HEK293 (cell line): ENCODE measurements around the gene CINP.
"Not testable (repeated sequence)": the region's sequence is repeated elsewhere in the genome, so short reads cannot be mapped to it uniquely, and the experiment has no call there.

Experiments used
- CTCF ChIA-PET: fragments of 350-600 bp; formaldehyde crosslinking; extraction: SDS; loops from one replicate; lab custom pipeline; 2021; ENCODE audit warnings: antibody characterized with exemption; lab: Yijun Ruan, JAX
- POLR2A ChIA-PET: fragments of 300-600 bp; formaldehyde crosslinking; extraction: SDS; loops from one replicate; lab custom pipeline; 2020; ENCODE audit warnings: antibody characterized with exemption, inconsistent platforms; lab: Yijun Ruan, JAX
- H3K27ac ChIP-seq: fragments of 200-500 bp; sonication (Bioruptor generic); 2 replicates; pipeline ENCODE4 v1.5.1; 2014; ENCODE audit warnings: low read depth, low read length, control low read depth, inconsistent platforms; ENCODE audit errors: extremely low read depth
- H3K36me3 ChIP-seq, 2 experiments: fragments of 200-500 bp in 1 of 2; sonication (Bioruptor generic) in 1 of 2; 1 replicate in 1 of 2; 2 replicates in 1 of 2; pipeline ENCODE4 v1.5.1; 2014 to 2017; ENCODE audit warnings: inconsistent platforms in 2 of 2, low read length in 2 of 2; ENCODE audit not compliant: control insufficient read depth in 2 of 2, insufficient read depth in 1 of 2
- H3K4me1 ChIP-seq: fragments of 200-500 bp; sonication (Bioruptor generic); 2 replicates; pipeline ENCODE4 v1.5.1; 2014; ENCODE audit warnings: mild to moderate bottlenecking, low read length, inconsistent platforms; ENCODE audit not compliant: control insufficient read depth, insufficient read depth
- H3K4me3 ChIP-seq: 2 replicates; pipeline ENCODE4 v1.5.1; 2011; ENCODE audit warnings: low read depth, mild to moderate bottlenecking, control low read depth, low read length, moderate library complexity
- H3K9me3 ChIP-seq: fragments of 200-500 bp; sonication (Bioruptor generic); 2 replicates; pipeline ENCODE4 v1.5.1; 2014; ENCODE audit warnings: low read depth, low read length, inconsistent platforms; ENCODE audit not compliant: control insufficient read depth, insufficient read depth
- HOXC10 ChIP-seq: sonication (generic); formaldehyde crosslinking; IDR thresholded peaks from 2 replicates; pipeline ENCODE4 v1.8.1; 2023; ENCODE audit warnings: mild to moderate bottlenecking, missing genetic modification reagents
- KLF10 ChIP-seq: fragments of 450-650 bp; IDR thresholded peaks from 2 replicates; pipeline ENCODE4 v1.5.1; 2018; ENCODE audit warnings: missing biosample characterization, mild to moderate bottlenecking, missing genetic modification characterization
- OSR2 ChIP-seq: fragments of 450-650 bp; formaldehyde crosslinking; IDR thresholded peaks from 2 replicates; pipeline ENCODE4 v1.5.1; 2016; ENCODE audit warnings: missing biosample characterization, missing genetic modification characterization
- PRDM1 ChIP-seq: fragments of 450-650 bp; formaldehyde crosslinking; IDR thresholded peaks from 2 replicates; pipeline ENCODE4; 2016; ENCODE audit warnings: missing biosample characterization, missing genetic modification characterization
- SP2 ChIP-seq: fragments of 450-650 bp; formaldehyde crosslinking; IDR thresholded peaks from 2 replicates; pipeline ENCODE4 v1.5.1; 2016; ENCODE audit warnings: missing biosample characterization, missing genetic modification characterization
- YY2 ChIP-seq: fragments of 450-650 bp; formaldehyde crosslinking; IDR thresholded peaks from 2 replicates; pipeline ENCODE4 v1.5.1; 2016; ENCODE audit warnings: missing biosample characterization, missing genetic modification characterization
- ZIC2 ChIP-seq: fragments of 450-650 bp; formaldehyde crosslinking; IDR thresholded peaks from 2 replicates; pipeline ENCODE4 v1.5.1; 2016; ENCODE audit warnings: missing biosample characterization, missing genetic modification characterization
- ZNF121 ChIP-seq: fragments of 450-650 bp; formaldehyde crosslinking; IDR thresholded peaks from 2 replicates; pipeline ENCODE4 v1.5.1; 2016; ENCODE audit warnings: missing biosample characterization, missing genetic modification characterization
- ZNF16 ChIP-seq: fragments of 450-650 bp; formaldehyde crosslinking; IDR thresholded peaks from 2 replicates; pipeline ENCODE4 v1.5.1; 2016; ENCODE audit warnings: low read depth, missing biosample characterization, missing genetic modification characterization
- ZNF2 ChIP-seq: fragments of 450-650 bp; formaldehyde crosslinking; IDR thresholded peaks from 2 replicates; pipeline ENCODE4 v1.5.1; 2016; ENCODE audit warnings: missing biosample characterization, missing genetic modification characterization
- ZNF223 ChIP-seq: fragments of 450-650 bp; formaldehyde crosslinking; IDR thresholded peaks from 2 replicates; pipeline ENCODE4 v1.5.1; 2016; ENCODE audit warnings: missing biosample characterization, missing genetic modification characterization
- ZNF510 ChIP-seq: fragments of 450-650 bp; formaldehyde crosslinking; IDR thresholded peaks from 2 replicates; pipeline ENCODE4 v1.5.1; 2018; ENCODE audit warnings: mild to moderate bottlenecking, missing genetic modification characterization, missing biosample characterization; ENCODE audit not compliant: insufficient replicate concordance
- ZNF558 ChIP-seq: fragments of 450-650 bp; formaldehyde crosslinking; IDR thresholded peaks from 2 replicates; pipeline ENCODE4 v1.5.1; 2016; ENCODE audit warnings: missing biosample characterization, missing genetic modification characterization
- ZNF585B ChIP-seq: fragments of 450-650 bp; formaldehyde crosslinking; IDR thresholded peaks from 2 replicates; pipeline ENCODE4 v1.5.1; 2016; ENCODE audit warnings: missing biosample characterization, missing genetic modification characterization
- TF ChIP-seq, protein P1 (sequence below): fragments of 450-650 bp; formaldehyde crosslinking; conservative IDR thresholded peaks from 2 replicates; pipeline ENCODE4 v1.5.1; 2016; ENCODE audit warnings: low read depth, missing biosample characterization, missing genetic modification characterization

The CINP gene

DNA sequence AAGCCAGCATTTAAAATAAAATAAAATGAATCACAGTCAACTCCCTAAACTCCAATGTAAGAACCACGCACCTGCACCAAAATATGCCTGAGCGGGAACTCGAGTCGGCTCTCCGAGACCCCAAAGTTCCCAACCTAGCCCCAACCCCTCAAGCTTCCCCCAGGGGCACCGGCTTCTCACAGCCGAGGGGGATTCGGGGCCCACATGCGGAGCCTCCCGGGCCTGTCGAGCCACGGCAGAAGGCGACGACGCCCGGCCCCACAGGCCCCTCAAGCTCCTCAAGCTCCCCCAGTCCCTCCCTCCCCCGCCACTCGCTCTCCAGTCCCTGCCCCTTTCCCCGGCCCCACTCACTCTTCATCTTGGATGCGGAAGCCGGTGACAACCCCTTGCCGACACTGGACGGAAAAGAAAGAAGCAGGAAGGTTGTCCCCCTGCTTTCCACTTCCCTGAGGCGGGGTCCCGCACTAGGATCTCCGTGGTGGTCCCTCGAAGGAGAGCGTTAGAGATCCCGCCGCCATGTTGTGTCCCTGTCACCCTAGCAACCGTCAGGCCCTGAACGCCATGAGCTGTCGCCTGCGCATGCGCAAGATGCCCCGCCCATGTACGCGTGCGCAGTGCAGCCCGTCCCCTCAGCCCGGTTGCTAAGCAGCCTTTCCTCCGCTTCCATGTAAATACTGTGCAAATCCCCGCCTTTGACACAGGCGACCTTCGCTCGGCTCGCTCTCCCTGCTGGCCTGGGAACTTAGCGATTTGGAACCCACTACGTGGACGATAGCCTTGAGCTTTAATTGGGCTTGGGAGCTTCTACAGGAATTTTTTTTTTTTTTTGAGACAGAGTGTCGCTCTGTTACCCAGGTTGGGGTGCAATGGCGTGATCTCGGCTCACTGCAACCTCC is 57.8 kb downstream of the CINP start, which contains the start of gene MOK (continued):
- TF ChIP-seq, protein P1, sequence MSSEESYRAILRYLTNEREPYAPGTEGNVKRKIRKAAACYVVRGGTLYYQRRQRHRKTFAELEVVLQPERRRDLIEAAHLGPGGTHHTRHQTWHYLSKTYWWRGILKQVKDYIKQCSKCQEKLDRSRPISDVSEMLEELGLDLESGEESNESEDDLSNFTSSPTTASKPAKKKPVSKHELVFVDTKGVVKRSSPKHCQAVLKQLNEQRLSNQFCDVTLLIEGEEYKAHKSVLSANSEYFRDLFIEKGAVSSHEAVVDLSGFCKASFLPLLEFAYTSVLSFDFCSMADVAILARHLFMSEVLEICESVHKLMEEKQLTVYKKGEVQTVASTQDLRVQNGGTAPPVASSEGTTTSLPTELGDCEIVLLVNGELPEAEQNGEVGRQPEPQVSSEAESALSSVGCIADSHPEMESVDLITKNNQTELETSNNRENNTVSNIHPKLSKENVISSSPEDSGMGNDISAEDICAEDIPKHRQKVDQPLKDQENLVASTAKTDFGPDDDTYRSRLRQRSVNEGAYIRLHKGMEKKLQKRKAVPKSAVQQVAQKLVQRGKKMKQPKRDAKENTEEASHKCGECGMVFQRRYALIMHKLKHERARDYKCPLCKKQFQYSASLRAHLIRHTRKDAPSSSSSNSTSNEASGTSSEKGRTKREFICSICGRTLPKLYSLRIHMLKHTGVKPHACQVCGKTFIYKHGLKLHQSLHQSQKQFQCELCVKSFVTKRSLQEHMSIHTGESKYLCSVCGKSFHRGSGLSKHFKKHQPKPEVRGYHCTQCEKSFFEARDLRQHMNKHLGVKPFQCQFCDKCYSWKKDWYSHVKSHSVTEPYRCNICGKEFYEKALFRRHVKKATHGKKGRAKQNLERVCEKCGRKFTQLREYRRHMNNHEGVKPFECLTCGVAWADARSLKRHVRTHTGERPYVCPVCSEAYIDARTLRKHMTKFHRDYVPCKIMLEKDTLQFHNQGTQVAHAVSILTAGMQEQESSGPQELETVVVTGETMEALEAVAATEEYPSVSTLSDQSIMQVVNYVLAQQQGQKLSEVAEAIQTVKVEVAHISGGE (tag by site-specific recombination): peak; percentile 52
- TF ChIP-seq YY2 (tag by site-specific recombination) (peak; percentile 78; the same call in 1 of the 2 replicates), ZNF121 (tag by site-specific recombination) (no peak), OSR2 (tag by site-specific recombination) (no peak), ZNF585B (tag by site-specific recombination) (no peak), ZNF558 (tag by site-specific recombination) (no peak), ZNF2 (tag by site-specific recombination) (peak; percentile 70)

GRCh38 chr14:102303664-102304063 is 59.0 kb downstream of the CINP start:
- POLR2A ChIA-PET: interaction anchor here (1.0 kb wide), 1 partner anchor 59 kb away, joined by 3 read pairs; the partner anchor contains the start of genes CINP and TECPR2
- CTCF ChIA-PET: interaction anchor here (0.6 to 3.6 kb wide), 4 partner anchors 8 to 47 kb away, joined by 4 to 17 read pairs (median 5); no protein-coding TSS in a partner anchor
- H3K9me3 ChIP-seq: no peaks in the 10 kb centered on the region

DNA sequence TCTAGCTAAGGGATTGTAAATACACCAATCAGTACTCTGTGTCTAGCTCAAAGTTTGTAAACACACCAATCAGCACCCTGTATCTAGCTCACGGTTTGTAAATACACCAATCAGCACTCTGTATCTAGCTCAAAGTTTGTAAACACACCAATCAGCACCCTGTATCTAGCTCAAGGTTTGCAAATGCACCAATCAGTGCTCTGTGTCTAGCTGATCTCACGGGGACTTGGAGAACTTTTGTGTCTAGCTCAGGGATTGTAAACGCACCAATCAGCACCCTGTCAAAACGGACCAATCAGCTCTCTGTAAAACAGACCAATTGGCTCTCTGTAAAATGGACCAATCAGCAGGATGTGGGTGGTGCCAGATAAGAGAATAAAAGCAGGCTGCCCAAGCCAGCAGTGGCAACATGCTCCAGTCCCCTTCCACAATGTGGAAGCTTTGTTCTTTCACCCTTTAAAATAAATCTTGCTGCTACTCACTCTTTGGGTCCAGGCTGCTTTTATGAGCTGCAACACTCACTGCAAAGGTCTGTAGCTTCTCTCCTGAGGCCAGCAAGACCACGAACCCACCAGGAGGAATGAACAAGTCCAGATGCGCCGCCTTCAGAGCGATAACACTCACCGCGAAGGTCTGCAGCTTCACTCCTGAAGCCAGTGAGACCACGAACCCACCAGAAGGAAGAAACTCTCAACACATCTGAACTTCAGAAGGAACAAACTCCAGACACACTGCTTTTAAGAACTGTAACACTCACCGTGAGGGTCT is 64.2 kb downstream of the CINP start:
- H3K9me3 ChIP-seq, CTCF ChIA-PET, POLR2A ChIA-PET, H3K27ac ChIP-seq, H3K36me3 ChIP-seq, H3K4me3 ChIP-seq, H3K4me1 ChIP-seq: not testable (repeated sequence)
- TF ChIP-seq SP2 (tag by site-specific recombination): peak; percentile 27

More at GRCh38 chr14:102303664-102304063, 59.0 kb downstream of the CINP start:
- no peak overlapping the region for H3K4me3 ChIP-seq
- no peaks in the 10 kb centered on the region for H3K36me3 ChIP-seq
- H3K27ac ChIP-seq: no peak overlapping the region
- TF ChIP-seq PRDM1 (tag by site-specific recombination) (peak; percentile 58), HOXC10 (no peak), ZNF510 (no peak), ZNF223 (tag by site-specific recombination) (no peak), ZNF16 (tag by site-specific recombination) (no peak), ZIC2 (no peak), KLF10 (tag by site-specific recombination) (no peak)
- 0 out of 2 replicates have a peak, but pooled peaks cover 2% of the 10 kb centered on the region for H3K4me1 ChIP-seq
